ENCODE results near the gene SIX1. TPM values are rescaled to one million over a fixed set of nuclear protein-coding genes. Genes with fewer than 3 reads are reported as not detected.
A peak's percentile ranks its signal among the peaks of the same experiment; 100 is the strongest.

SIX1 gene
- total RNA-seq, 6 donors from 2014 or later = 0.17 to 8.9 (median 1.8) TPM

DNA sequence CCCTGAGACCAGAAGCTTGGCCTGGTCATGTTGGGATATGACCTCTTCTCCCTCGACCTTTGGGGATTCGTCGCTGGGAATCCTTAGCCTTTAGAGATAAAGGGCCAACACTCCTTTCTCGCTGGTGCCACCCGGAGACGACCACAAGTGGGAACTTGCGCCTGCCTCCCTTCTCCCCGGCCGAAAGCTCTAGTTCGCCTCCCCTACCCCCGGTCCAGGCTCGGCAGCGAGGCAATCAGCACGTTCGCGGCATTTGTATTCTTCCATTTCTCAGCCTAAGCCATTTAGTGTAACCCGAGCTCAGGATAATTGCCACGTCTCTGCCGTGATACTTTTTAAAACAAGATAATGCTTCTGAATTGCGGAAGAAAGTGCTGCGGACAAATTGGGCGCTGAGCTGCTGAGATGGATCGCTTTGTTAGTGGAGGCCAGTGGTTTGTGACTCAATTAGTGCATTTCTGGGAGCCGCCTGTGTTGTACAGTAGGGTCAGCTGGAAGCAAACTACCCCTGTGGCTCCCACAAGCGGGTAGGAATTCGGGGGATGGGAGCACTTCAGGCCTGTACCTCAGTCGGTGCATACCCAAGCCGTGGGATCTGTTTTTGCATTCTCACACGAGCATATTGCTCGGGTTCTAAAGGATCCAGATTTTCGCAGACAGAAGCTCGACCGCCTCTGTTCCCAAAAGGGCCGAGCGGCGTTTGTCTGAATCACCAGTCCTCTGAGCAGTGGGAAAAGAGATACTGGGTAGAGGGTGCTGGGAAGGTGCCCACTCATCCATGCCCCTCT lies 6.8 kb upstream of the SIX1 start:
- H3K9me3 ChIP-seq = no peaks in the 10 kb centered on the region
- ATAC-seq (ENCODE audit: low FRiP score in 2 of 2) = no peak
- WGBS, 2 donors = 17 to 44% methylated on average over 24 to 36 of the region's 36 CpGs
- H3K36me3 ChIP-seq = no peaks in the 10 kb centered on the region
- peaks cover 23 to 52% (median 29%) of the 10 kb centered on the region in 4 donors for H3K4me1 ChIP-seq
- no peak overlapping the region for H3K27ac ChIP-seq
- TF ChIP-seq EP300 (IDR thresholded peaks at IDR 0.05) (no peak), POLR2A (IDR thresholded peaks at IDR 0.05) (no peak), CTCF (IDR thresholded peaks at IDR 0.05) (no peak)
- peak overlapping the region in 3 of 4 donors; percentile 50 to 66 (median 64) for H3K4me3 ChIP-seq
- H3K27me3 ChIP-seq = peaks cover 0 to 67% (median 43%) of the 10 kb centered on the region in 4 donors
- no peak for DNase-seq

DNA sequence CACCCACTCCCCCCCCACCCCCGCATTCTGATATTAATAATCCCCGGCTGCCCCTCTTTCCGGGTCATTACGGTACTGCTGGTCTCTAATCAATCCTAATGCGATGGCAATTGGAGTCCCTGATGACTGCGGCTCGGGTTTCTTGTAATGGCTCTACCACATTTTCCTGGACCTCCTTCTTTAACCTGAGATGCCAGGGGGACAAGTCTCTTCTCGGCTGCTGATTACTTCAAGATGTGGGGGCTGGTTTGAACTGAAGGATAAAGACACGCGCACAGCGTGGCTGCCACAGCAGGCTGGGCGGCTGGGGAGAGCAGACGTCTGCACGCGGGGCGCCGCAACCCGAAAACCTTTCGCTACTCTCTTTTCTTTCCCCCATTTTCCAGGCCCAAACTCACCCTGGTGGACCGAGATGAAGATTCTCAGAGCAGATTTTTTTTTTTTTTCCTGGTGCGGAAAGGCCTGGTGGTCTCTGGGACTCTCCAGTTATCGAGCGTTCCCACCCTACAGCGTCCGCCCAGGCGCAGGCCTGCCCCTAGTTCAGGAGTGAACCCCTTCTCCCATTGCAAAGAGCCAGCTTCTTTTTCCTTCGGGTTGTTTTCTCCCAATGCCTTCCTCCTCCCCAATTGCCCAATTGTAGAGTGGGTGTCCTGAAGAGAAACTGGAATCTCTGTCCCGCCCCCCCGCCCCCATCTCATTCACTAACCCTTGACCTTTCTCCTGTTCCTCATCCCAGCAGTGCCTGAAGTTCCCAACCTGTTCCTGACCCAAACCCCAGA lies 6.0 kb upstream of the SIX1 start:
- TF ChIP-seq EP300 (IDR thresholded peaks at IDR 0.05) = no peak
- no peak for TF ChIP-seq POLR2AphosphoS5 (IDR thresholded peaks at IDR 0.05)
- TF ChIP-seq CTCF (IDR thresholded peaks at IDR 0.05) = no peak
- no peak for TF ChIP-seq POLR2A (IDR thresholded peaks at IDR 0.05)
- Histone ChIP-seq H3K27me3 (peaks cover 0 to 68% (median 44%) of the 10 kb centered on the region in 4 donors), H3K4me3 (no peak overlapping the region), H3K9me3 (no peaks in the 10 kb centered on the region), H3K4me1 (peaks cover 23 to 53% (median 29%) of the 10 kb centered on the region in 4 donors), H3K27ac (no peak overlapping the region), H3K36me3 (no peaks in the 10 kb centered on the region)
- WGBS, 2 donors = 28 to 43% methylated on average over 27 to 28 of the region's 29 CpGs
- DNase-seq = peak in 1 of 2 donors; percentile 73
- ATAC-seq (ENCODE audit: low FRiP score in 2 of 2) = no peak

DNA sequence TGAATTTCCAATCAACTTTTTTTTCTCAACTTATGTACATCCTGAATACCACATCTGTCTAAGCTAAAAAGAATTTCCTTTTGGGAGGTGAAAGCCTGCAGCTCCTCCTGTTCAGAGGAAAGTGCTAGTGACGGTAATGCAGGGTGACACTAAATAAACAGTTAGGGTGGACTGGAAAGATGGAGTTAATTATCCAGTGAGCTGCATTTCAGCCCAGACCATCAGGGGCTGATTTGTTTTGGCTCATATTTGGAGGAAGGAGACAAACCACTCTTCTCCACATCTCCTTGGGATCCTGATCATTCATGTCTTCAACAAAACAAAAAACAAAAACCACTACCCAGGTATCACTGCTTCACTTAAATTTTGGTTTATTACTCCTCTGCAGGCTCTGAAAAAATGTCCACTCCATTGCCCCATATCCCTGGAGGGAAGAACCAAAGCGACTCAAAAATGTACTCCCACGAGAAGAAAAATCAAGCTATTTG lies 5.1 kb upstream of the SIX1 start:
- Histone ChIP-seq H3K4me1 (peaks cover 30 to 62% (median 37%) of the 10 kb centered on the region in 4 donors), H3K27ac (no peak overlapping the region), H3K9me3 (no peaks in the 10 kb centered on the region), H3K4me3 (no peak overlapping the region), H3K27me3 (peaks cover 0 to 76% (median 49%) of the 10 kb centered on the region in 4 donors), H3K36me3 (no peaks in the 10 kb centered on the region)
- ATAC-seq (ENCODE audit: low FRiP score in 2 of 2) = no peak
- WGBS, 2 donors = 16 to 36% methylated on average over 3 of the region's 3 CpGs
- DNase-seq = no peak
- no peak for TF ChIP-seq CTCF (IDR thresholded peaks at IDR 0.05)
- no peak for TF ChIP-seq POLR2AphosphoS5 (IDR thresholded peaks at IDR 0.05)

- no peak for ATAC-seq (ENCODE audit: low FRiP score in 2 of 2)
- 13 to 17% methylated on average over 14 of the region's 14 CpGs for WGBS, 2 donors
Observed at GRCh38 chr14:60653701-60654161, 4.5 kb upstream of the SIX1 start.

More at GRCh38 chr14:60653701-60654161, 4.5 kb upstream of the SIX1 start:
- Histone ChIP-seq H3K36me3 (no peaks in the 10 kb centered on the region), H3K4me1 (peaks cover 37 to 68% (median 43%) of the 10 kb centered on the region in 4 donors), H3K27me3 (peaks cover 0 to 81% (median 54%) of the 10 kb centered on the region in 4 donors), H3K27ac (no peak overlapping the region), H3K9me3 (no peaks in the 10 kb centered on the region), H3K4me3 (no peak overlapping the region)
- no peak for TF ChIP-seq CTCF (IDR thresholded peaks at IDR 0.05)
- TF ChIP-seq POLR2AphosphoS5 (IDR thresholded peaks at IDR 0.05) = no peak
- no peak for TF ChIP-seq POLR2A (IDR thresholded peaks at IDR 0.05)
- no peak for TF ChIP-seq EP300 (IDR thresholded peaks at IDR 0.05)
- DNase-seq = no peak
